Stimulated activated CD4-positive, alpha-beta T cell treated with anti-CD3 and anti-CD28 coated beads, TNF-alpha, amount 100 ng/mL, for 24 hours (primary cell): ENCODE results near the gene PRKCQ.
"Not testable (repeated sequence)": the region's sequence is repeated elsewhere in the genome, so short reads cannot be mapped to it uniquely, and the experiment has no call there.

Experiments used
- DNase-seq, 3 experiments: peaks; one replicate each; pipeline ENCODE4 v3.0.0-alpha.2; 2020; ENCODE audit warnings: low read depth in 3 of 3

The PRKCQ gene

DNA sequence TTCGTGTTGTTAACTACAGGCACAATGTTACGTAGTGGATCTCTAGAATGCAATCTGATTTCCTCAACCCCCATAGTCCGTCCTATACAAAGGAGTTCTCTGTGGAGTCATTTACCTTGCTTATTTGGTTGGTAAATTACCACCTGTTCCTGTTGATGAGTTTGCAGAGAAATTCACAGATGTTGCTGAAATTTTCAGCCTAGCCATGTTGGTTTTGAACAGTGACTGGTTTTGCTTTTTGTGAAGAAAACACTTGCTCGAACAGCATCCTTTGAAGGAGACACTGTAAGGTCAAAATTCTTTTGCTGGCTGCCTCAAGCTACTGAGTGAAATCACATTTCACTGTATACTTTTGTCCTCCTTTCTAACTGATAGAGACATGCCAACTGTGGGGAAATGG lies 15.4 kb upstream of the PRKCQ start:
- DNase-seq = no peak

GRCh38 chr10:6593241-6593671 lies 13.2 kb upstream of the PRKCQ start:
- no peak for DNase-seq

DNA sequence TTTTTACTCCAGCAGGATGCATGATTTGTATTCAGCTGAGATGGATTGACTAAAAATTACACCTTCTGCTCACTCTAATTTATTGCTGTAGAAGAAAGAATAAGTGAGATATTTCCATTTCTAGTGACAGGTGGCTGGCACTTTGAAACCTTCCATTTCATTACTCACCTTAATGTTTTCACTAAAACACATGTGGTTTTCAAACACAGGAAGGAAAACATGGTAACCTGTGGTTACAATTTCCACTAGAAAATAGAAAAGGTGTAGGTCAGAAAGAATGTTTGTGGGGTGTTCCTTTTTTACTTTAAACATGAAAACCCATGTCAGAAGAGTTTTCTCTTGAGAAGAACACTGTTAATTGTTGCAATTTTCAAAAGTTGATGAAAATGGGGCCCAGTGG lies 12.0 kb upstream of the PRKCQ start:
- no peak for DNase-seq

- DNase-seq = no peak
These were observed 11.6 kb upstream of the PRKCQ start for GRCh38 chr10:6591668-6592067.

GRCh38 chr10:6590100-6590499 lies 10.0 kb upstream of the PRKCQ start:
- DNase-seq = no peak

DNA sequence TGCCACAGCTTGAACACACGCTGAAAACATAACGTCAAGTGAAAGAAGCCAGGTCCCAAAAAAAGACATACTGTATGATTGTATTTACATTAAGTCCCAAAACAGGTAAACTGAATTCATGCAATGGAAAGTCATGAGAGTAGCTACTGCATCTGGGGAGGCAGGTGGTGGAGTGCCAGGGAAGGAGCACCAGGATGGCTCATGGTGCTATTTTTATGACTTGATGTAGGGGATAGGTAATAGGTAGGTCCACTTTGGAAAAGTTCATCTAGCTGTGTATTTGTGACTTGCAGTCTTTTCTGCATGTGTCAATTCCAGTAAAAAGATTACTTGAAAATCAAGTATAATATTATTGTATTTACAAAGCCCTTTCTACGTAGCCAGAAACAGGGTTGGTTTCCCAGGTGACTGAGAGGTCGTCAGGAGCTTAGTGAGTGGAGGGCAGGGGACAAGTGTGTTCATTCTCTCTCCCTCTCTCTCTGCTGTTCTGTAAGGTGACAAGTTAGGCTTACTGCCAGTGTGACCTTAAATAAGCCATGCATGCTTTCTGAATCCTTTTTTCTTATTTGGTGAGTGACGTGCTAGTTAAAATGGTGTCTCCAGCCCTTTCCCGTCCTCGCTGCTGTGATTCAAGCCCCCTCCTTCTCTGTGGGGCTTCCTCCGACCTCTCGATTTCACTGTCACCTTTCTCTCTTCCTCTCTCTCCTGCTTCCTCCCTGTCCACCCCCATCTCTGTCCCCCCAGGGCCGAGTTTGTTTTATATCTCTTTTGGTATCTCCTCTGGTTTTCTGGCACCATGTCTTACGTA lies 9.4 kb upstream of the PRKCQ start:
- DNase-seq = no peak

DNA sequence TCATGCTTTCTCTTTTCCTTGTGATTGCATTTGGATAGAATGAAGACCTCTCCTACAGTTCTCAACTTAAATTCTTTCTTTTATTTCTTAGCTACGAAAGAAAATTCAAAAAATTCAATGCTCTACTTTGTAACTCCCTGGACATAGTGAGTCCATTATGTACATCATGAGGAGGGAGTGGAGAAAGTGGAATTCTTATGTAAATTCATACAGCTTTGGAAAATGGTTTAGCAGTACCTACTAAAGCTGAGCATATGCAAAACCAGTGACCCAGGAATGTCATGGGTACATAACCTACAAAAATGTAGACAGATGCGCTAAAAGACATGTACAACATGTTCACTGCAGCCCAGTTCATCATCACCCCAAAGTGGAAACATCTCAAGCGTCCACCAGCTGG lies 8.8 kb upstream of the PRKCQ start:
- no peak for DNase-seq

DNA sequence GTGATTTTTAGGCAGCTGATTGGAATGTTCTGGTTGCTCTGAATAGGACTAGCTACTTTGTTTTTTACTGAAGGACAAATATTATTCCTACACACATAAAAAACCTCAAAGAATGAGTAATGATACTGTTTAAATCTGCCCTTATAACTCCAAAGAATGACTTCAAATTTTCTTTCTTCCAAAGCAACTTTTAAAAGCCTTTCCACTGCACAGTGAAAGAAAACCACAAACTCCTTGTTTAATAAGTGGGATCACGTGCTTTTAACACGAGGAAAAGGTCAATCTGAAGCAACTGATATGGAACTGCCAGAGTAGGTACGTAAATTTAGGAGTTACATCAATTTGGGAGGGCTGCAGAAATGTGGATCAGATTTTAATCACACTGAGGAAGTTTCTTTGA lies 8.0 kb upstream of the PRKCQ start:
- DNase-seq = no peak

GRCh38 chr10:6586501-6586900 lies 6.4 kb upstream of the PRKCQ start:
- DNase-seq = no peak

DNA sequence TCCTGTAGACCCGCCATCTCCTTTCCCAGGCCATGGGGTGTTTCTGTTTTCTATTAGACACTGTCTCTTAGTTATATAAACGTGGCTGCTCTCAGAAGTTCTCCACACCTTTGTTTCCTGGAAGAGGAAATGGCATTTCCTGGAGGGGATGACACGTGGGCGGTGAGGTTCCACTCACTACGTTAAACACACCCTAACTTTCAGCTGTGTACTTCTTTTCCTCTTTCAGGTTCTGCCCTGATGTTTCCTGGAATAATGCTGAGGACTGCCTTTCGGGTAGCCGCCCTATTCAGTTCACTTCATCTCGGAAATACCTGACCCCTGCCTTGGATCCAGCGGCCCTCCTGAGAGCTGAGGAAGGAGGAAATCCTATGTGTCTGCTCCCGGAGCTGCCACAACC lies 3.4 kb upstream of the PRKCQ start:
- peak in 2 of 3 experiments; percentile 57 to 74 for DNase-seq

- not testable (repeated sequence) for DNase-seq
These were observed 2.8 kb upstream of the PRKCQ start for GRCh38 chr10:6582913-6583312.

- DNase-seq = no peak
These were observed 2.2 kb upstream of the PRKCQ start for GRCh38 chr10:6582298-6582697.

GRCh38 chr10:6581778-6582228 lies 1.7 kb upstream of the PRKCQ start:
- no peak for DNase-seq

- DNase-seq = not testable (repeated sequence)
These were observed 1.1 kb upstream of the PRKCQ start for GRCh38 chr10:6581223-6581622.

- DNase-seq = peak; percentile 73 to 86 (median 77)
These were observed 378 bp upstream of the PRKCQ start for GRCh38 chr10:6580279-6581029.

DNA sequence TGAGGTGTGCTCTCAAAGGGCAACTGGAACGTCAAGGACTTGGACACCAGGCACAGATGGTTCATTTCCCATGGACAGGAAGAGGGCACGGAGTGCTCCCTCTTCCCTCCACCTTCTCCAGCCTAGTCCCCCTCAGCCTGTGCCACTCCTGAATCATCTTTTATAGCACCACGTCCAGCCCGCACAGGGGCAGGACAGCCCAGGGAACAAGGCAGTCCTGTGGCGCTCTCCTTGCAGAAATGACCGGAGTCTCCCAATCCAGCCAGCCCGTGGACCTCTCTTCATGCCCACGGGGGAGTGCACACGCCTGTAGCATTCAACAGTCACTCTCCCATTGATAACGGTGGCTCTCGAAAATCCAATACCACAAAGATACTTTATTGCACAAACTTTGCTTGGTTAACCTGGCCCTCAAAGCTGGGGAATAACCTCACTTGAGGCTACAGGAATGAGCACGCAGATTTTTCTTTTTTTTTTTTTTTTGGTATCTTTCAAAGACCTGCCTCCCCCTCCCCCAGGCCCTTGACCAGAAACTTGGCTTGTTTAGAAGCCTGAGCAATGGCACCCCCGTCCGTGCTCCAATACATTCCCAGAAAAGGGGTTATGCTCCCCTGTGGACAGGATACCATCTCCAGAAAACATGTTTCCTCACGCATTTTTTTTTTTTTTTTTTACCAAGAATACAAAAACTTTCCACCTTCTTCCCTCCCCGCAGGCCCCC lies 733 bp downstream of the PRKCQ start:
- no peak for DNase-seq

- DNase-seq = no peak
These were observed 1.3 kb downstream of the PRKCQ start for GRCh38 chr10:6578795-6579182.

GRCh38 chr10:6578251-6578771 lies 1.8 kb downstream of the PRKCQ start:
- no peak for DNase-seq

- no peak for DNase-seq
These were observed 3.8 kb downstream of the PRKCQ start for GRCh38 chr10:6576326-6576725.

DNA sequence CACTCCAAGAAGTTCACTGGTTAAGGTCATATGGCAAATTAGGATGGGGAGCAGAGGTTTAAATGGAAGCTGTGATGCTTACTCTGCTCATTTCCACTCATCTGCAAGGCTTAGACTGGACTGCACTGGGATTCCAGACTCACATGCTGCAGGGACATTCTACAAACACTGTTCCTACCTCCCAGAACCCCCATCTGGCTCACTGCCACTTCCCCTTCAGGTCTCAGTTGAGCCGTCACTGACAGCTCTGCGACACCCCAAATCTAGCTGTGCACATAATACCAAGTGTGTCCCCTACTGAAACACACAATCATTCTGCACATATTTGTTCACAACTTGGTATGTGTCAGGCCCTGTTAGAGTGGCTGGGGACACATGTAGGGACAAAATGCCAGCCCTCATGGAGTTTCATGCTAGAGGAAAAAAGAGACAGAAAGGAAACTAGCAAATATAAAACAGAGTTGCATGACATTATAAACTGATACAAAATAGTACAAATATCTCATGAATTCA lies 5.4 kb downstream of the PRKCQ start:
- no peak for DNase-seq

- DNase-seq = no peak
These were observed 9.2 kb downstream of the PRKCQ start for GRCh38 chr10:6570893-6571292.

- no peak for DNase-seq
These were observed 10.8 kb downstream of the PRKCQ start for GRCh38 chr10:6569259-6569658.
